Left lobe of liver (tissue), 2 donors: ENCODE results near the gene GRIN2C. TPM values are rescaled to one million over a fixed set of nuclear protein-coding genes. Genes with fewer than 3 reads are reported as not detected.

ENCODE experiments used
- ATAC-seq: fragments of 200-7000 bp; cut with Tn5 transposase; one replicate; pipeline ENCODE4 v1.9.1; 2020; ENCODE audit warnings: mild to moderate bottlenecking, moderate library complexity
- DNase-seq: peaks from one replicate; pipeline ENCODE4 v3.0.0-alpha.2; 2020; ENCODE audit warnings: low spot score
- total RNA-seq: library from RNA; stranded (reverse); gene quantifications from one replicate; pipeline ENCODE4 v1.2.1, GENCODE V29; 2021
- donor health status: DM: no; HTN: no; CAD: no; lungs with moderate emphysema.
- donor health status: DM: no; HTN: yes; CAD: no.

GRIN2C gene
- total RNA-seq, 1 donor from 2014 or later: not detected

DNA sequence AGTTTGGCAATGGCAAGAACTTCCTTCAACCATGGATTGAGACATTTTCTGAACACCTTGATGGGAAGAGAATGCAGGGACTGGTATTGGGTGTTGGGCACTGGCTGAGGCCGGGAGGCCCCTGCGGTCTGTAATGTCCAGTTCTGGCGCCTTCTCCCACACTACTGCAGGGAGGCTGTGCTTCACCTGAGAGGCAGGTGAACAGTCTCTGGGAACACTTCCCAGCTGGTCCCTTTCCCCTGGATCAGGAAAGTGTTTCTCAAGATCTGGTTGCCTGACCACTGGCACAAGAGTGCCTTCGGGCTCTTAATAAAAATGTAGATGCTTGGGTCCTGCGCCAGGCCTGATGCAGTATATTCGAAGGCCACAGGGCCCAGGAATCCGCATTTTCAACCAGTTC is 55.0 kb downstream of the GRIN2C start:
- ATAC-seq: no peak
- no peak for DNase-seq

- DNase-seq (no peak), ATAC-seq (no peak)
These were observed 55.7 kb downstream of the GRIN2C start for GRCh38 chr17:74803971-74804370.

GRCh38 chr17:74803388-74803930 is 56.2 kb downstream of the GRIN2C start:
- ATAC-seq: no peak
- no peak for DNase-seq

GRCh38 chr17:74801896-74802295 is 57.8 kb downstream of the GRIN2C start:
- DNase-seq: no peak
- no peak for ATAC-seq

- no peak for DNase-seq
- ATAC-seq: no peak
These were observed 59.2 kb downstream of the GRIN2C start for GRCh38 chr17:74800531-74800930.

- DNase-seq (no peak), ATAC-seq (no peak)
These were observed 60.6 kb downstream of the GRIN2C start for GRCh38 chr17:74799097-74799496.

- DNase-seq (no peak), ATAC-seq (no peak)
These were observed 61.4 kb downstream of the GRIN2C start for GRCh38 chr17:74798239-74798707.

- ATAC-seq: no peak
- no peak for DNase-seq
These were observed 61.9 kb downstream of the GRIN2C start for GRCh38 chr17:74797824-74798223.

DNA sequence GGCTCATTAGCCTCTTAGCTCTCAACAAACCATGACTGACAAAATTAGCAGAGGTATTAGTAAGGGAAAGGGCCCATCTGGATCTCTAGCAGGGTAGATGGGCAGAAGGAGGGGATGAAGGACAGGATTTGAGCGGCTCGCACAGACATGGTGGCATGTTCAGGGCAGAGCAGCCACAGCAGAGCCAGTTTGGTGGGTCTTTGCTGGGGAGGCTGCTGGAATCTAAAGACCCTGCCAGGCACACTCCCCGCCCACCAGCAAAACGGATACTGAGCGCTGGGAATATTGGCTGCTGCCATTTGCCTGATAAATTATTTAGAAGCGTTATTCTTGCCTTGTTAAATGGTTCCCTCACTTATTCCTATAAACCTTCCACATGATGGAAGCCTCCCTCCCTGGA is 62.8 kb downstream of the GRIN2C start:
- ATAC-seq: no peak

DNA sequence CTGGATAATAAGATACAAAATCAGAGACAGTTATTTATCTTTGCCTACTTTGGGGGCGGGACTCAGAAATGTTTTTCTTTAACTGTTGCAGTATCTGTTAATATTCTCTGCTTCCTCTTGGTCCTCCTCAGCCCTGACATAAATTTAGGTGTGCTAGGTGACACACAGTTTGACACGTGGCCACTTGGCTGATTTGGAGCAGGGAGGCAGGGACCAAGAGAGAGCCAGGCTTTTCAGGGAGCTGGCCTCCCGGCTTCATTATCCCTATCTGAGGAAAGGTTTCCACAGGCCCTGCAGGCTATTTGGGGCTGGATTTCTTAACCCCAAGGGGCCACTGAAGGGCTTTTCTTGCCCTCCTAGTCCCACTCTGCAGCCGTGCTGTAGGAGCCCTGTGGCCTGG is 63.5 kb downstream of the GRIN2C start:
- DNase-seq (no peak), ATAC-seq (no peak)

More for the DNA sequence above, 62.8 kb downstream of the GRIN2C start:
- no peak for DNase-seq

DNA sequence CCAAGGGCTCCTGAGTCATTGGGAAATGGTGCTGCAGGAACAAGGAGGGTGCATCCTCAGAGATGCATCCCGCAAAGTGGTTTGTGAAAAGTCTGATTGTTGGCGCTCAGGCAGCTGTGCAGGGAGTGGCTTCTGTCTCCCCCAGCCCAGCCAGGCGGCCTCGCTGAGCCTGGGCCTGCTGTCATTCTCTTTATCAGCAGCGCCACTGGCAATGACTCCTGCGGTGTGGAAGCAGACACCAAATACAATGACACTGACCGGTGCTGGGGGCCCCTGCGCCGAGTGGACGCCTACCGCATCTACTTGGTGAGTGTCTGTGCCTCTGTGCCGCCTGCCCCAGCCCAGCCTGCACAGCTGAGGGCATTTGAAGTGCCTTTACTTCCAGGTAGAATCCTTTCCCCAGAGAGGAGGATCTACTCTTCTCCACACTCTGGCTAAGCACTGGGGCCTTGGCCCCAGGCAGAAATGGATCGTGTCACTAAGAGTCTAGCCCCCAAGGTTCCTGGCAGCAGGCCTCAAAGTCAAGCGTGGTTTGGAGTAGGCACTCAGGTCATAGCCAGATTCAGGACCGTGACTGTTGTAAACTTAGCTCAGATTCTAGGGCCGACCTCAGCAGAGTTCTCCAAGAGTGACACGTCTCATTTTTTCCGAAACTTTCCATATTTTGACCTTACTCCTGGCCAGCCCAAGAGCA is 64.2 kb downstream of the GRIN2C start:
- no peak for DNase-seq
- no peak for ATAC-seq

DNA sequence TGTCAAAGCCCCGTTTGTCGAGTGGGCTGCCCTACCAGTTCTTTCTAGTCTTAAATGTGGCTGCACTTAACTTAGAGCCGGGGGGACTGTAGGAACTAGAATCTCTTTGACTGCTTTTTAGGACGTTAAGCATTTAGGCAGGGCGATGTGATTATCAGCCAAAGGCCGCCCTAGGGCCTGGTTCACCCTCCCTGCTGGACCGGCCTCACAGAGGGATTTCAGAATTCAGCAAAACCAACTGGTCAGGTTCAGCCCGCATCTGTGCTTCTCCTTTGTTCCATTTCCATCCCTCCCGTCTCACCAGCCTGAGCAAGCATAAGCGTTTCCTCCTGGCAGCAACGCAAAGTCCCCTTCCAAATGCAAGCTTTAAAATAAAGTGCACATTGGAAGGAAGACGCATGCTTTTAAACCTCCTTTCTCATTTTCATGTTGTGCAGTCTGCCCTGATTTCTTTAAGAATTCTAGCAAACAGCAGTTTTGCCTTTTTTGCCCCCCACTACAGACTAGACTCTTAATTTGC is 67.0 kb downstream of the GRIN2C start:
- DNase-seq (no peak), ATAC-seq (no peak)

Other genes with a start within 250 kb of the GRIN2C start
- 0.08 TPM for gene CD300E, start 236.1 kb downstream of the GRIN2C start, total RNA-seq
- not detected for gene CD300LF, start 147.0 kb downstream of the GRIN2C start, total RNA-seq
- 14.0 TPM for gene RAB37, start 122.6 kb downstream of the GRIN2C start, total RNA-seq
- 156 TPM for gene NHERF1, start 111.3 kb downstream of the GRIN2C start, total RNA-seq
- gene NAT9, start 83.5 kb downstream of the GRIN2C start, total RNA-seq: 21.5 TPM
- 10.0 TPM for gene FDXR, start 13.1 kb upstream of the GRIN2C start, total RNA-seq
- gene FADS6, start 33.7 kb upstream of the GRIN2C start, total RNA-seq: 1.8 TPM
- gene USH1G, start 63.4 kb upstream of the GRIN2C start, total RNA-seq: not detected
- gene OTOP2, start 64.4 kb upstream of the GRIN2C start, total RNA-seq: not detected
- gene OTOP3, start 76.0 kb upstream of the GRIN2C start, total RNA-seq: not detected
- 5.9 TPM for gene HID1, start 112.9 kb upstream of the GRIN2C start, total RNA-seq
- gene CDR2L, start 127.7 kb upstream of the GRIN2C start, total RNA-seq: 1.2 TPM
- gene MRPL58, start 152.8 kb upstream of the GRIN2C start, total RNA-seq: 25.8 TPM
- gene ATP5PD, start 187.1 kb upstream of the GRIN2C start, total RNA-seq: 177 TPM
- 7.0 TPM for gene KCTD2, start 187.3 kb upstream of the GRIN2C start, total RNA-seq
- gene SLC16A5, start 228.1 kb upstream of the GRIN2C start, total RNA-seq: 1.2 TPM